Ovary (tissue), 3 donors: ENCODE results near the gene ERC1.

Experiments
- POLR2A ChIP-seq: fragments of 450-650 bp; IDR thresholded peaks from one replicate; pipeline ENCODE4 v1.6.1; 2017; ENCODE audit warnings: antibody characterized with exemption, mild to moderate bottlenecking, moderate library complexity
- TF ChIP-seq, protein P1 (sequence below), 3 donors: fragments of 450-650 bp in 2 of 3; fragments of 200-600 bp in 1 of 3; IDR thresholded peaks; one replicate each; pipeline versions ENCODE4 v1.5.1 to v1.8.0; 2016 to 2022; ENCODE audit warnings: antibody characterized with exemption in 3 of 3, mild to moderate bottlenecking in 1 of 3
- donor health status: DM: no; HTN: no; CAD: no.

DNA sequence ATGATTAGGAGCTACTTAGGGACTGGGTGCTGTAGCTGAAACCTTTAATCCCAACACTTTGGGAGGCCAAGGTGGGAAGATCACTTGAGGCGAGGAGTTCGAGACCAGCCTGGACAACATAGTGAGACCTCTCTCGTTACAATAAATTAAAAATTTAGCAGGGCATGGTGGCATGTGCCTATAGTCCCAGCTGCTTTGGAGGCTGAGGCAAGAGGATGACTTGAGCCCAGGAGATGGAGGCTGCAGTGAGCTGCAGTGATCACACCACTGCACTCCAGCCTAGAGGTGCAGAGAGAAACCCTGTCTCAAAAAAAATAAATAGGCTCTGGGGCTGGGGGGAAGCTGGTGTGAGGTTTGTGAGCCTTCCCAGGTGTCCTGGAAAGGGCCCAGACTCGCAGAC is 506.1 kb downstream of the ERC1 start:
- TF ChIP-seq, protein P1, sequence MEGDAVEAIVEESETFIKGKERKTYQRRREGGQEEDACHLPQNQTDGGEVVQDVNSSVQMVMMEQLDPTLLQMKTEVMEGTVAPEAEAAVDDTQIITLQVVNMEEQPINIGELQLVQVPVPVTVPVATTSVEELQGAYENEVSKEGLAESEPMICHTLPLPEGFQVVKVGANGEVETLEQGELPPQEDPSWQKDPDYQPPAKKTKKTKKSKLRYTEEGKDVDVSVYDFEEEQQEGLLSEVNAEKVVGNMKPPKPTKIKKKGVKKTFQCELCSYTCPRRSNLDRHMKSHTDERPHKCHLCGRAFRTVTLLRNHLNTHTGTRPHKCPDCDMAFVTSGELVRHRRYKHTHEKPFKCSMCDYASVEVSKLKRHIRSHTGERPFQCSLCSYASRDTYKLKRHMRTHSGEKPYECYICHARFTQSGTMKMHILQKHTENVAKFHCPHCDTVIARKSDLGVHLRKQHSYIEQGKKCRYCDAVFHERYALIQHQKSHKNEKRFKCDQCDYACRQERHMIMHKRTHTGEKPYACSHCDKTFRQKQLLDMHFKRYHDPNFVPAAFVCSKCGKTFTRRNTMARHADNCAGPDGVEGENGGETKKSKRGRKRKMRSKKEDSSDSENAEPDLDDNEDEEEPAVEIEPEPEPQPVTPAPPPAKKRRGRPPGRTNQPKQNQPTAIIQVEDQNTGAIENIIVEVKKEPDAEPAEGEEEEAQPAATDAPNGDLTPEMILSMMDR (IDR thresholded peaks at IDR 0.05): no peak
- TF ChIP-seq POLR2A: no peak
